ENCODE results near the gene USP13.

GRCh38 chr3:179668429-179668828 is 15.6 kb downstream of the USP13 start:
- TF ChIP-seq YY1 (IDR thresholded peaks at IDR 0.05; ENCODE audit: insufficient read depth, insufficient read length) = no peak
- no peak for TF ChIP-seq ZNF274 (IDR thresholded peaks at IDR 0.05; ENCODE audit: low read depth, low read length)
